CD14-positive monocyte (primary cell): Measurements from ENCODE around the gene PRB4. TPM values are rescaled to one million over a fixed set of nuclear protein-coding genes. Genes with fewer than 3 reads are reported as not detected.

Experiments used
- DNase-seq, 3 donors: peaks; one replicate each; pipeline ENCODE4 v3.0.0-alpha.2; 2011 to 2022
- H2AFZ ChIP-seq: 2 replicates; pipeline ENCODE4 v1.6.0; 2012; ENCODE audit warnings: mild to moderate bottlenecking, low read depth, low read length, inconsistent platforms; ENCODE audit not compliant: insufficient read depth, poor library complexity, severe bottlenecking
- H3K27ac ChIP-seq, 2 donors: 1 replicate in 1 of 2; 2 replicates in 1 of 2; pipeline ENCODE4 v1.5.1; 2012 to 2013; ENCODE audit warnings: low read length in 2 of 2, control low read depth in 1 of 2, inconsistent platforms in 1 of 2, low read depth in 1 of 2, mild to moderate bottlenecking in 1 of 2
- H3K27me3 ChIP-seq, 2 donors: one replicate each; pipeline versions ENCODE4 v1.6.0 to v1.6.1; 2011 to 2013; ENCODE audit warnings: low read length in 2 of 2; ENCODE audit not compliant: control insufficient read depth in 2 of 2, insufficient read depth in 2 of 2
- H3K36me3 ChIP-seq, 2 donors: replicated peaks in 1 of 2; 1 replicate in 1 of 2; 2 replicates in 1 of 2; pipeline versions ENCODE4 v1.5.1 to v1.6.1; 2012 to 2013; ENCODE audit warnings: low read length in 2 of 2, control low read depth in 1 of 2, inconsistent platforms in 1 of 2, mild to moderate bottlenecking in 1 of 2; ENCODE audit not compliant: insufficient read depth in 2 of 2, control insufficient read depth in 1 of 2
- H3K4me1 ChIP-seq, 2 donors: 1 replicate in 1 of 2; 2 replicates in 1 of 2; pipeline versions ENCODE4 v1.5.1 to v1.6.1; 2012 to 2013; ENCODE audit warnings: low read length in 2 of 2, control low read depth in 1 of 2, inconsistent platforms in 1 of 2, mild to moderate bottlenecking in 1 of 2, moderate library complexity in 1 of 2; ENCODE audit not compliant: insufficient read depth in 2 of 2, control insufficient read depth in 1 of 2
- H3K4me2 ChIP-seq: replicated peaks from 2 replicates; pipeline ENCODE3; 2012; ENCODE audit warnings: low read length, moderate library complexity, mild to moderate bottlenecking; ENCODE audit not compliant: poor library complexity, severe bottlenecking; ENCODE audit errors: extremely low read depth
- H3K4me3 ChIP-seq, 3 experiments: fragments of 200-600 bp in 1 of 3; sonication (generic) in 1 of 3; replicated peaks in 1 of 3; 1 replicate in 2 of 3; 2 replicates in 1 of 3; pipeline ENCODE4 v1.5.1; 2011 to 2013; ENCODE audit warnings: low read length in 3 of 3, mild to moderate bottlenecking in 3 of 3, control low read depth in 2 of 3, low read depth in 2 of 3, inconsistent platforms in 1 of 3, moderate library complexity in 1 of 3
- H3K79me2 ChIP-seq: 2 replicates; pipeline ENCODE4 v1.6.0; 2012; ENCODE audit warnings: mild to moderate bottlenecking, control low read depth, inconsistent platforms, low read length, moderate library complexity; ENCODE audit not compliant: insufficient read depth
- H3K9ac ChIP-seq: 2 replicates; pipeline ENCODE4 v1.6.0; 2017; ENCODE audit warnings: low read length, mild to moderate bottlenecking; ENCODE audit not compliant: insufficient read depth, poor library complexity, severe bottlenecking
- H3K9me3 ChIP-seq, 2 donors: replicated peaks in 1 of 2; 1 replicate in 1 of 2; 2 replicates in 1 of 2; pipeline versions ENCODE4 v1.5.1 to v1.6.1; 2012 to 2013; ENCODE audit warnings: low read length in 2 of 2, control low read depth in 1 of 2; ENCODE audit not compliant: control insufficient read depth in 1 of 2, insufficient read depth in 1 of 2
- H4K20me1 ChIP-seq: 2 replicates; pipeline ENCODE4 v1.6.0; 2012; ENCODE audit warnings: mild to moderate bottlenecking, low read length, control low read depth, moderate library complexity; ENCODE audit not compliant: insufficient read depth
- H3K27ac Mint-ChIP-seq, 7 donors: one replicate each; pipeline ENCODE4 v1.8.0; 2020; ENCODE audit warnings: mild to moderate bottlenecking in 7 of 7, mixed read lengths in 7 of 7, moderate library complexity in 6 of 7, inconsistent platforms in 2 of 7
- H3K27me3 Mint-ChIP-seq, 3 donors: one replicate each; pipeline ENCODE4 v1.8.0; 2021 to 2022; ENCODE audit warnings: low read depth in 3 of 3, mild to moderate bottlenecking in 3 of 3, mixed read lengths in 3 of 3, moderate library complexity in 3 of 3, inconsistent platforms in 1 of 3
- H3K36me3 Mint-ChIP-seq, 2 donors: one replicate each; pipeline ENCODE4 v1.8.0; 2020; ENCODE audit warnings: mixed read lengths in 2 of 2, inconsistent platforms in 1 of 2, mild to moderate bottlenecking in 1 of 2
- H3K4me1 Mint-ChIP-seq: one replicate; pipeline ENCODE4 v1.8.0; 2020; ENCODE audit warnings: mild to moderate bottlenecking, mixed read lengths
- H3K4me3 Mint-ChIP-seq, 2 donors: one replicate each; pipeline ENCODE4 v1.8.0; 2020; ENCODE audit warnings: mild to moderate bottlenecking in 2 of 2, mixed read lengths in 2 of 2, moderate library complexity in 1 of 2
- H3K9me3 Mint-ChIP-seq, 7 donors: one replicate each; pipeline ENCODE4 v1.8.0; 2020 to 2022; ENCODE audit warnings: mixed read lengths in 7 of 7, mild to moderate bottlenecking in 6 of 7, moderate library complexity in 6 of 7, inconsistent platforms in 2 of 7
- CTCF ChIP-seq: fragments of 200-600 bp; IDR thresholded peaks from one replicate; pipeline ENCODE4 v1.8.0; 2022; ENCODE audit warnings: antibody characterized with exemption, mild to moderate bottlenecking
- WGBS: methylation state at CpG from one replicate; pipeline ENCODE4 v1.1.5; 2013; ENCODE audit warnings: missing lambda C conversion rate; ENCODE audit not compliant: insufficient coverage; 5-methylcytosine and 5-hydroxymethylcytosine counted together
- intact Hi-C, 2 donors: fragments of 100-400 bp; cut with micrococcal nuclease; formaldehyde crosslinking; loops; one replicate each; pipeline versions ENCODE4 v1.15.0 to v1.15.1; 2023
- polyA plus RNA-seq, 3 donors: library from polyadenylated mRNA; depleted of rRNA in 1 of 3; unstranded in 2 of 3; stranded (reverse) in 1 of 3; fragments of 300-500 nt in 2 of 3; fragments of >200 nt in 1 of 3; fragmentation: Illumina TruSeq in 2 of 3; gene quantifications; 1 replicate in 2 of 3; 2 replicates in 1 of 3; pipeline ENCODE4 v1.2.3, GENCODE V29; 2012 to 2021

The PRB4 gene
- polyA plus RNA-seq, 3 donors: not detected

- Histone ChIP-seq H3K4me3 (no peak overlapping the region), H3K4me1 (no peaks in the 10 kb centered on the region), H3K36me3 (no peaks in the 10 kb centered on the region), H4K20me1 (no peaks in the 10 kb centered on the region), H3K4me2 (no peak overlapping the region), H3K9ac (no peak overlapping the region), H2AFZ (no peak overlapping the region), H3K9me3 (no peaks in the 10 kb centered on the region), H3K27me3 (no peaks in the 10 kb centered on the region), H3K27ac (no peak overlapping the region), H3K79me2 (no peaks in the 10 kb centered on the region)
- Mint-ChIP-seq H3K9me3 (peaks cover 3 to 10% (median 8%) of the 10 kb centered on the region in 7 donors), H3K27ac (no peak overlapping the region), H3K4me3 (no peak overlapping the region), H3K27me3 (no peaks in the 10 kb centered on the region), H3K4me1 (no peaks in the 10 kb centered on the region), H3K36me3 (no peaks in the 10 kb centered on the region)
- intact Hi-C loops: no loop called here
- no peak for TF ChIP-seq CTCF
- DNase-seq: no peak
- WGBS: 100% methylated on average over 1 of the region's 2 CpGs
Measured at GRCh38 chr12:11321980-11322379, 11.7 kb upstream of the PRB4 start.

GRCh38 chr12:11307143-11307542, 3.1 kb downstream of the PRB4 start:
- Histone ChIP-seq H3K27me3 (no peaks in the 10 kb centered on the region), H2AFZ (no peak overlapping the region), H3K36me3 (no peaks in the 10 kb centered on the region), H3K4me1 (no peaks in the 10 kb centered on the region), H3K9ac (no peak overlapping the region), H4K20me1 (no peaks in the 10 kb centered on the region), H3K4me3 (no peak overlapping the region), H3K9me3 (no peaks in the 10 kb centered on the region), H3K27ac (no peak overlapping the region), H3K79me2 (no peaks in the 10 kb centered on the region), H3K4me2 (no peak overlapping the region)
- Mint-ChIP-seq H3K27me3 (peaks cover 0 to 2% (median 2%) of the 10 kb centered on the region in 3 donors), H3K36me3 (no peaks in the 10 kb centered on the region), H3K27ac (no peak overlapping the region), H3K4me3 (no peak overlapping the region), H3K9me3 (peaks cover 0 to 13% (median 3%) of the 10 kb centered on the region in 7 donors), H3K4me1 (no peaks in the 10 kb centered on the region)
- DNase-seq: no peak
- no peak for TF ChIP-seq CTCF
- no CpG with 5 or more reads among the region's 2 CpGs for WGBS
- intact Hi-C loops: no loop called here
